Hepatocyte (in vitro differentiated cells): Measurements from ENCODE around the gene GRIK4. TPM values are rescaled to one million over a fixed set of nuclear protein-coding genes. Genes with fewer than 3 reads are reported as not detected.

Source experiments
- DNase-seq: peaks from one replicate; pipeline ENCODE4 v3.0.0-alpha.2; 2016; ENCODE audit warnings: low spot score
- H2AFZ ChIP-seq: fragments of 200-600 bp; sonication (generic); 2 replicates; pipeline ENCODE4 v1.6.0; 2016; ENCODE audit warnings: antibody characterized with exemption, mild to moderate bottlenecking
- H3K27ac ChIP-seq: fragments of 200-600 bp; sonication (generic); 2 replicates; pipeline ENCODE4 v1.5.1; 2016; ENCODE audit warnings: mild to moderate bottlenecking
- H3K27me3 ChIP-seq: fragments of 200-600 bp; sonication (generic); 2 replicates; pipeline ENCODE4 v1.6.1; 2016
- H3K36me3 ChIP-seq: fragments of 200-600 bp; sonication (generic); replicated peaks from 2 replicates; pipeline ENCODE4 v1.5.1; 2016; ENCODE audit warnings: low read depth; ENCODE audit not compliant: insufficient read depth
- H3K4me1 ChIP-seq: fragments of 200-600 bp; sonication (generic); 2 replicates; pipeline ENCODE4 v1.5.1; 2016; ENCODE audit warnings: mild to moderate bottlenecking, moderate library complexity; ENCODE audit not compliant: insufficient read depth
- H3K4me2 ChIP-seq: fragments of 200-600 bp; sonication (generic); 2 replicates; pipeline ENCODE4 v1.6.0; 2016
- H3K4me3 ChIP-seq: fragments of 200-600 bp; sonication (generic); 2 replicates; pipeline ENCODE4 v1.5.1; 2016; ENCODE audit warnings: mild to moderate bottlenecking
- H3K79me2 ChIP-seq: fragments of 200-600 bp; sonication (generic); 2 replicates; pipeline ENCODE4 v1.6.0; 2017; ENCODE audit warnings: mild to moderate bottlenecking
- H3K9me2 ChIP-seq: fragments of 200-600 bp; sonication (generic); replicated peaks from 2 replicates; pipeline ENCODE4 v1.6.0; 2017; ENCODE audit warnings: mild to moderate bottlenecking; ENCODE audit not compliant: insufficient read depth
- H3K9me3 ChIP-seq: fragments of 200-600 bp; sonication (generic); 2 replicates; pipeline ENCODE4 v1.5.1; 2016; ENCODE audit warnings: low read depth, mild to moderate bottlenecking
- H4K20me1 ChIP-seq: fragments of 200-600 bp; sonication (generic); 2 replicates; pipeline ENCODE4 v1.6.0; 2016; ENCODE audit warnings: mild to moderate bottlenecking; ENCODE audit not compliant: insufficient read depth, poor library complexity, severe bottlenecking
- EZH2 ChIP-seq: fragments of 200-600 bp; sonication (generic); IDR thresholded peaks from 2 replicates; pipeline ENCODE4 v1.6.1; 2016; ENCODE audit warnings: antibody characterized with exemption, mild to moderate bottlenecking, borderline replicate concordance
- EZH2phosphoT487 ChIP-seq: fragments of 200-600 bp; sonication (generic); IDR thresholded peaks from one replicate; pipeline ENCODE4 v1.6.1; 2018; ENCODE audit warnings: antibody characterized with exemption, mild to moderate bottlenecking, low read depth, moderate library complexity; ENCODE audit not compliant: unreplicated experiment, severe bottlenecking
- WGBS: methylation state at CpG from one replicate; pipeline ENCODE4 v1.1.6; 2016; ENCODE audit warnings: low lambda C conversion rate; ENCODE audit errors: missing lambda C conversion rate; 5-methylcytosine and 5-hydroxymethylcytosine counted together
- polyA plus RNA-seq: library from polyadenylated mRNA; unstranded; fragments of >200 nt; fragmentation: Nextera tagmentation; extraction: Ambion mirVana; gene quantifications from 2 replicates; pipeline ENCODE4 v1.2.1, GENCODE V29; 2016
- total RNA-seq: library from RNA; depleted of rRNA; stranded (reverse); fragments of >200 nt; gene quantifications from 2 replicates; pipeline ENCODE4 v1.2.3, GENCODE V29; 2014
- TF ChIP-seq, protein P1 (sequence below): fragments of 200-600 bp; sonication (generic); IDR thresholded peaks from 2 replicates; pipeline ENCODE4 v1.5.1; 2016; ENCODE audit warnings: antibody characterized with exemption, mild to moderate bottlenecking; ENCODE audit not compliant: poor library complexity

The GRIK4 gene
- total and polyA plus RNA-seq, 2 experiments from 2014 or later: 1.5 to 2.3 TPM

DNA sequence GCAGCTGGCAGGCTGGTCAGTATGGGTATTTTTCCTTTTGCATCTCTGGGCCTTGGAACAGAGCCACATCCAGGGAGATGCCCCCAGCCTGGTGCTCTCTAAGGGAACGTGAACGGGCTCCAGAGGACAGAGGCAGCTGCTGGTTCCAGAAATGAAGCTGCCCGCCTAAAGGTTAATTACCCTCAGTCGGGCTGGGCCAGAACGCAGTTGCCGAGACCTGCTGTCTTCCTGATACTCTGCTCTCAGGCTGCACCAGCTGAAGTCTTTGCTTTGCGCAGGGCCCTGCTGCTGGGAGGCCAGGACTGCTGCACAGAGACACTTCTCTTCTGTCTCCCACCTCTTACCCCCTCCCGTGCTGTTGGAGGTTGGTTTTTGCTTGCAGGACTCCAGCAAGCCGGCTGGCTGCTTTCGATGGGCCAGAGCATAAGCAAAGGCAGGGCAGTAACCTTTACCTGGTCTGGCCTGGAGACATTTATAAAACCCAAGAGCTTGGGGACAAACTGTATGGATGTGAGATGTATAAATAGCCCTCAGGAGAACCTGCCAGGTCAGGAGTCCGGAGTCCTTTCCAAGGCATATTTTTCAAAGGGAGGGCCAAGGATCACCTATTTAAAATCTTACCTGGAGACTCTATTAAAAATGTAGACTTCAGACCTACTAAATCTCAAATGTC, 197.1 kb downstream of the GRIK4 start:
- Histone ChIP-seq H3K4me3 (no peak overlapping the region), H4K20me1 (no peaks in the 10 kb centered on the region), H2AFZ (no peak overlapping the region), H3K79me2 (no peaks in the 10 kb centered on the region), H3K27me3 (no peaks in the 10 kb centered on the region), H3K4me2 (no peak overlapping the region), H3K9me2 (no peaks in the 10 kb centered on the region), H3K27ac (no peak overlapping the region), H3K9me3 (no peaks in the 10 kb centered on the region), H3K36me3 (no peaks in the 10 kb centered on the region), H3K4me1 (peaks cover 9% of the 10 kb centered on the region)
- TF ChIP-seq, protein P1, sequence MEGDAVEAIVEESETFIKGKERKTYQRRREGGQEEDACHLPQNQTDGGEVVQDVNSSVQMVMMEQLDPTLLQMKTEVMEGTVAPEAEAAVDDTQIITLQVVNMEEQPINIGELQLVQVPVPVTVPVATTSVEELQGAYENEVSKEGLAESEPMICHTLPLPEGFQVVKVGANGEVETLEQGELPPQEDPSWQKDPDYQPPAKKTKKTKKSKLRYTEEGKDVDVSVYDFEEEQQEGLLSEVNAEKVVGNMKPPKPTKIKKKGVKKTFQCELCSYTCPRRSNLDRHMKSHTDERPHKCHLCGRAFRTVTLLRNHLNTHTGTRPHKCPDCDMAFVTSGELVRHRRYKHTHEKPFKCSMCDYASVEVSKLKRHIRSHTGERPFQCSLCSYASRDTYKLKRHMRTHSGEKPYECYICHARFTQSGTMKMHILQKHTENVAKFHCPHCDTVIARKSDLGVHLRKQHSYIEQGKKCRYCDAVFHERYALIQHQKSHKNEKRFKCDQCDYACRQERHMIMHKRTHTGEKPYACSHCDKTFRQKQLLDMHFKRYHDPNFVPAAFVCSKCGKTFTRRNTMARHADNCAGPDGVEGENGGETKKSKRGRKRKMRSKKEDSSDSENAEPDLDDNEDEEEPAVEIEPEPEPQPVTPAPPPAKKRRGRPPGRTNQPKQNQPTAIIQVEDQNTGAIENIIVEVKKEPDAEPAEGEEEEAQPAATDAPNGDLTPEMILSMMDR: no peak
- no peak for TF ChIP-seq EZH2
- TF ChIP-seq EZH2phosphoT487: no peak
- WGBS: 89% methylated on average over 11 of the region's 11 CpGs
- DNase-seq: no peak

DNA sequence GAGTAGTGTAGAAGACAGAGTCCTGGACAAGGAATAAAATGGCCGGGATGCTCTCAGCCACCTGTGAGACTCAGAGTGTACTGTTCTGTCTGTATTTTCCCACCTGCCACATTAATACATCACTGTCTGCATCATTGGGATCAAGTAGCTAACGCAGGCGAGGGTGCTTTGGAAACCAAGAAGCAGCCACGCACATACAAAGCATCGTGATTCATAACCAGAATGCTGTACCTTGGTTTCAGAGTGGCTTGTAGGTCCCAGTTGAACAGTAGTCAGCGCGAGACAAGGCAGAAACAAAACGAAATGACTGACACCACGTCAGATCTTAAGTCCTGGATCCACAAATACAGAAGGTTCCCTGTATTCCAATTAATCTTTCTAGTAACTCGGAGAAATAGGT, 198.3 kb downstream of the GRIK4 start:
- whole genome bisulfite sequencing: 90% methylated on average over 10 of the region's 10 CpGs
- no peak overlapping the region for H3K4me3 ChIP-seq
- no peaks in the 10 kb centered on the region for H3K79me2 ChIP-seq
- H3K4me1 ChIP-seq: peaks cover 9% of the 10 kb centered on the region
- no peaks in the 10 kb centered on the region for H3K9me3 ChIP-seq
- no peak overlapping the region for H3K4me2 ChIP-seq
- peak overlapping the region; percentile 4 for H3K27ac ChIP-seq
- no peak for DNase-seq
- no peak overlapping the region for H2AFZ ChIP-seq
- H4K20me1 ChIP-seq: no peaks in the 10 kb centered on the region
- TF ChIP-seq EZH2: no peak
- no peak for TF ChIP-seq EZH2phosphoT487
- TF ChIP-seq, protein P1: no peak
- no peaks in the 10 kb centered on the region for H3K36me3 ChIP-seq
- no peaks in the 10 kb centered on the region for H3K27me3 ChIP-seq
- no peaks in the 10 kb centered on the region for H3K9me2 ChIP-seq

DNA sequence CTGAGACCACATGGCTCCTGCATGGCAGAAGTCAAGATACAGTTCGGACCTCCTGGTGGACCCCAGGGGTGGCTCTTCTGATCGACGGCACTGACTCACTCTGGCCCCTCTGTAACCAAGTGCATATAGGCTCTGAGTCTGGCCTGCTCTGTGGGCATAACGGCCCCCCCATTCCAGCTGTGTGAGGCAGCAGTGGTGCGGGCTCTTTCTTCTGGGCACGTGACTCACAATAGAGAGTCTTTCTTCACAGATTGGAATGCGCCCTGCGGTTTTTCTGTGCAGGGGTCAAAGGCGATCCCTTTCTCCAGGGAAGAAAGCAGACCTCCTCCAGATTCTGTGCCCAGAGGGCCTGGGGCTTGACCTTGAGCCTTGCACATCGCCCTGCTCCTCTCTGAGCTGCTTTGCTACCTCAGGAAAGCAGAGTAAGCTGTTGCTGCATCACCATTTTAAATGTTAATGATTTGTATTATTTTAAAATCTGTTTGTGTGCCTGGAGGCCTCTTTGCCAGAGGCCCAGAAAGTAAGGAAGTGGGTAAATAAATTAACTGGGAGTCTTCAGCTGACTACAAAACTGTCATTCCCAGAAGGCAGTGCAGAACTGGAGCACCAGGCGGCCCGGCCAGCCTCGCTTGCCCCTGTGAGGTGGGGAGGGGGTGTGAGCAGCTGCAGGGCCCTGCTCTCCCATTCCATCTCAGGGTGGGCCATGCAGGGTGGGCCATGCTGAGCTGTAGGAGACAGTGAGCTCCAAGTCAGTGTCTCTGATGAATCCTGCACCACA, 199.0 kb downstream of the GRIK4 start:
- no peaks in the 10 kb centered on the region for H3K9me3 ChIP-seq
- no peaks in the 10 kb centered on the region for H3K79me2 ChIP-seq
- H3K4me2 ChIP-seq: peak overlapping the region; percentile 7
- no peak overlapping the region for H3K4me3 ChIP-seq
- DNase-seq: peak; percentile 86
- H2AFZ ChIP-seq: no peak overlapping the region
- no peaks in the 10 kb centered on the region for H4K20me1 ChIP-seq
- 37% methylated on average over 13 of the region's 13 CpGs for WGBS
- no peaks in the 10 kb centered on the region for H3K36me3 ChIP-seq
- no peaks in the 10 kb centered on the region for H3K9me2 ChIP-seq
- peak overlapping the region; percentile 20 for H3K27ac ChIP-seq
- H3K27me3 ChIP-seq: no peaks in the 10 kb centered on the region
- peaks cover 9% of the 10 kb centered on the region for H3K4me1 ChIP-seq
- TF ChIP-seq EZH2phosphoT487 (no peak), EZH2 (no peak)
- TF ChIP-seq, protein P1: no peak
